Calu3 (cell line): ENCODE data around the gene BOLA2B. TPM values are rescaled to one million over a fixed set of nuclear protein-coding genes. Genes with fewer than 3 reads are reported as not detected.

ENCODE experiments used
- BruUV-seq: library from RNA; stranded (reverse); fragments of 400-500 nt; replicated peaks from 2 replicates; lab custom pipeline; 2021; lab: Mats Ljungman, UMichigan
- CTCF ChIA-PET: fragments of 300-600 bp; sonication (Branson Sonifier 250); formaldehyde crosslinking; loops from one replicate; lab custom pipeline; 2022; ENCODE audit warnings: antibody characterized with exemption; lab: Charles Lee
- DNase-seq: peaks from one replicate; pipeline ENCODE4 v3.0.0; 2022
- H3K27ac Mint-ChIP-seq: one replicate; pipeline ENCODE4 v1.8.0; 2022; ENCODE audit warnings: mixed read lengths; ENCODE audit not compliant: unreplicated experiment
- H3K27me3 Mint-ChIP-seq: one replicate; pipeline ENCODE4 v1.8.0; 2022; ENCODE audit warnings: mixed read lengths; ENCODE audit not compliant: unreplicated experiment
- H3K36me3 Mint-ChIP-seq: one replicate; pipeline ENCODE4 v1.8.0; 2022; ENCODE audit warnings: mild to moderate bottlenecking, moderate library complexity, mixed read lengths; ENCODE audit not compliant: insufficient read depth, unreplicated experiment
- H3K4me1 Mint-ChIP-seq: one replicate; pipeline ENCODE4 v1.8.0; 2022; ENCODE audit warnings: mild to moderate bottlenecking, low read depth, mixed read lengths; ENCODE audit not compliant: unreplicated experiment
- H3K4me3 Mint-ChIP-seq: one replicate; pipeline ENCODE4 v1.8.0; 2022; ENCODE audit warnings: mild to moderate bottlenecking, low read depth, moderate library complexity, mixed read lengths; ENCODE audit not compliant: unreplicated experiment
- H3K9me3 Mint-ChIP-seq: one replicate; pipeline ENCODE4 v1.8.0; 2022; ENCODE audit warnings: low read depth, mixed read lengths; ENCODE audit not compliant: unreplicated experiment
- CTCF ChIP-seq: fragments of 200-600 bp; IDR thresholded peaks from one replicate; pipeline ENCODE4 v1.8.0; 2022; ENCODE audit warnings: antibody characterized with exemption; ENCODE audit not compliant: unreplicated experiment
- intact Hi-C: fragments of 100-400 bp; cut with micrococcal nuclease; formaldehyde crosslinking; loops from one replicate; pipeline ENCODE4 v1.10.0; 2022; ENCODE audit not compliant: unreplicated experiment
- total RNA-seq: library from RNA; stranded (reverse); gene quantifications from 2 replicates; pipeline ENCODE4 v1.2.3, GENCODE V29; 2022

The BOLA2B gene
- total RNA-seq, 1 experiment from 2014 or later, result 166 TPM

DNA sequence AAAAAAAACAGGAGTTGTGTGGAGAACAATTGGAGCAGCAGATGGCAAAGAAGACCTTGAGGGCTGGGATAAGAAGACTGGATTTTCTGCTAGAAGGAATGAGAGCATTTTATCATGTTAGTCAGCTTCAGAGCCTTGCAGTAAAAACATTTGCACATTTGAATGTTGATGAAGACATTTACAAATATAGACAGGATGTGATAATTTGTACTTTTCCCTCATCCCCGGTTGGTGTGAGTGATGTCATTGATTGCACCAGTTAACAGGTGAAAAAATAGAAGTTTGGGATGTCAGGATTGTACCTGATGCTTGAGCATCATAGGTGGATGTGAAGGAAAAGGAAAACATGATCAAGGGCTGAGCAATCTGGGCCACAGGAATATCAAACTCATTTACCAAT, 47.8 kb downstream of the BOLA2B start:
- CTCF ChIA-PET, result no interaction called here
- no peak overlapping the region for H3K27ac Mint-ChIP-seq
- no peaks in the 10 kb centered on the region for H3K4me1 Mint-ChIP-seq
- BruUV-seq, result no TSS peak
- H3K4me3 Mint-ChIP-seq, result no peak overlapping the region
- DNase-seq, result no peak
- intact Hi-C loops, result no loop called here
- TF ChIP-seq CTCF, result no peak
- no peaks in the 10 kb centered on the region for H3K27me3 Mint-ChIP-seq
- H3K36me3 Mint-ChIP-seq, result no peaks in the 10 kb centered on the region
- peaks cover 3% of the 10 kb centered on the region for H3K9me3 Mint-ChIP-seq

- H3K36me3 Mint-ChIP-seq, result no peaks in the 10 kb centered on the region
- H3K27me3 Mint-ChIP-seq, result no peaks in the 10 kb centered on the region
- no peak for TF ChIP-seq CTCF
- no peak overlapping the region for H3K4me3 Mint-ChIP-seq
- H3K27ac Mint-ChIP-seq, result no peak overlapping the region
- CTCF ChIA-PET, result no interaction called here
- BruUV-seq, result no TSS peak
- peaks cover 4% of the 10 kb centered on the region for H3K4me1 Mint-ChIP-seq
- intact Hi-C loops, result no loop called here
- H3K9me3 Mint-ChIP-seq, result peaks cover 3% of the 10 kb centered on the region
- no peak for DNase-seq
Observed at GRCh38 chr16:30144917-30145316, 48.5 kb downstream of the BOLA2B start.

DNA sequence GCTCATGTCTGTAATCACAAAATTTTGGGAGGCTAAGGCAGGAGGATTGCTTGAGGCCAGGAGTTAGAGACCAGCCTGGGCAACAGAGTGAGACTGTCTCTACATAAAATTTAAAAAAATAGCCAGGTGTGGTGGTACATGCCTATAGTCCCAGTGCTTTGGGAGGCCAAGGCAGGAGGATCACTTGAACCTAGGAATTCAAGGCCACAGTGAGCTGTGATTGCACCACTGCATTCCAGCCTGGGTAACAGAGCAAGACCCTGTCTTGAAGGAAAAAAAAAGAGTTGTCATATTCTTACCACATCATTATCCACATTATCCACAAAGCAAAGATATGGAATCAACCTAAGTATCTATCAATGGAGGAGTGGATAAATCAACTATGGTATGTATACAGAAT, 49.4 kb downstream of the BOLA2B start:
- DNase-seq, result no peak
- BruUV-seq, result no TSS peak
- CTCF ChIA-PET, result no interaction called here
- intact Hi-C loops, result no loop called here
- no peak overlapping the region for H3K27ac Mint-ChIP-seq
- TF ChIP-seq CTCF, result no peak
- no peaks in the 10 kb centered on the region for H3K36me3 Mint-ChIP-seq
- no peaks in the 10 kb centered on the region for H3K27me3 Mint-ChIP-seq
- H3K9me3 Mint-ChIP-seq, result no peaks in the 10 kb centered on the region
- no peak overlapping the region for H3K4me3 Mint-ChIP-seq
- peaks cover 8% of the 10 kb centered on the region for H3K4me1 Mint-ChIP-seq

GRCh38 chr16:30143347-30143702, 50.1 kb downstream of the BOLA2B start:
- no peak overlapping the region for H3K27ac Mint-ChIP-seq
- peaks cover 8% of the 10 kb centered on the region for H3K4me1 Mint-ChIP-seq
- no peak for DNase-seq
- H3K36me3 Mint-ChIP-seq, result no peaks in the 10 kb centered on the region
- no TSS peak for BruUV-seq
- CTCF ChIA-PET, result interaction anchor here (0.7 kb wide), 1 partner anchor 16 kb away, joined by 11 read pairs; no protein-coding TSS in a partner anchor
- intact Hi-C loops, result no loop called here
- TF ChIP-seq CTCF, result no peak
- H3K9me3 Mint-ChIP-seq, result no peaks in the 10 kb centered on the region
- H3K27me3 Mint-ChIP-seq, result no peaks in the 10 kb centered on the region
- no peak overlapping the region for H3K4me3 Mint-ChIP-seq

Other genes starting within 250 kb of the BOLA2B start
- 91.1 and 92.1 TPM in 2 replicates for gene TMEM219, start 231.6 kb downstream of the BOLA2B start, total RNA-seq
- gene TAOK2, start 219.8 kb downstream of the BOLA2B start, total RNA-seq, result 75.9 and 76.2 TPM in 2 replicates
- gene HIRIP3, start 198.0 kb downstream of the BOLA2B start, total RNA-seq, result 26.3 and 28.5 TPM in 2 replicates
- 107 TPM in 2 replicates for gene INO80E, start 197.4 kb downstream of the BOLA2B start, total RNA-seq
- 18.0 and 19.9 TPM in 2 replicates for gene DOC2A, start 182.6 kb downstream of the BOLA2B start, total RNA-seq
- gene C16orf92, start 170.5 kb downstream of the BOLA2B start, total RNA-seq, result not detected in 2 replicates
- 0.90 and 1.5 TPM in 2 replicates for gene TLCD3B, start 162.4 kb downstream of the BOLA2B start, total RNA-seq
- gene ALDOA, start 127.9 kb downstream of the BOLA2B start, total RNA-seq, result 1,549 and 1,562 TPM in 2 replicates
- 184 and 187 TPM in 2 replicates for gene PPP4C, start 117.7 kb downstream of the BOLA2B start, total RNA-seq
- 3.6 and 4.7 TPM in 2 replicates for gene TBX6, start 101.7 kb downstream of the BOLA2B start, total RNA-seq
- gene YPEL3, start 97.5 kb downstream of the BOLA2B start, total RNA-seq, result 21.1 and 28.0 TPM in 2 replicates
- gene GDPD3, start 80.1 kb downstream of the BOLA2B start, total RNA-seq, result 7.8 and 9.4 TPM in 2 replicates
- 69.9 and 82.1 TPM in 2 replicates for gene MAPK3, start 70.4 kb downstream of the BOLA2B start, total RNA-seq
- gene CORO1A, start 10.1 kb downstream of the BOLA2B start, total RNA-seq, result 11.1 and 12.9 TPM in 2 replicates
- gene SLX1A, start 209 bp upstream of the BOLA2B start, total RNA-seq, result 45.0 and 71.1 TPM in 2 replicates
- 39.5 and 46.4 TPM in 2 replicates for gene SULT1A3, start 5.6 kb upstream of the BOLA2B start, total RNA-seq
- 18.5 and 20.5 TPM in 2 replicates for gene NPIPB13, start 54.8 kb upstream of the BOLA2B start, total RNA-seq
- 65.8 and 82.6 TPM in 2 replicates for gene CD2BP2, start 161.6 kb upstream of the BOLA2B start, total RNA-seq
- gene TBC1D10B, start 176.8 kb upstream of the BOLA2B start, total RNA-seq, result 66.4 and 69.5 TPM in 2 replicates
- gene MYL11, start 181.1 kb upstream of the BOLA2B start, total RNA-seq, result not detected in 2 replicates
- 1.5 and 1.9 TPM in 2 replicates for gene SEPTIN1, start 188.9 kb upstream of the BOLA2B start, total RNA-seq
- 21.2 and 24.8 TPM in 2 replicates for gene ZNF48, start 201.8 kb upstream of the BOLA2B start, total RNA-seq
- 11.3 and 12.2 TPM in 2 replicates for gene ZNF771, start 213.9 kb upstream of the BOLA2B start, total RNA-seq
- gene DCTPP1, start 236.4 kb upstream of the BOLA2B start, total RNA-seq, result 120 and 124 TPM in 2 replicates